Measurements from ENCODE around the gene GTSE1.

The GTSE1 gene

GRCh38 chr22:46286006-46286405 is 10.7 kb upstream of the GTSE1 start:
- DNase-seq (ENCODE audit: insufficient read length, low spot score), result no peak
- FAIRE-seq, result no peak
- no peak for TF ChIP-seq POLR2A (IDR thresholded peaks at IDR 0.05; ENCODE audit: low read depth, low read length)
- TF ChIP-seq SPI1 (IDR thresholded peaks at IDR 0.05; ENCODE audit: low read depth, low read length), result no peak
- no peak for TF ChIP-seq POLR2AphosphoS5 (IDR thresholded peaks at IDR 0.05; ENCODE audit: low read depth, low read length)
- no peak for TF ChIP-seq POU2F2 (IDR thresholded peaks at IDR 0.05; ENCODE audit: low read depth, low read length)
- no peak for TF ChIP-seq TAF1 (IDR thresholded peaks at IDR 0.05; ENCODE audit: low read depth, low read length)
- no peak for TF ChIP-seq PAX5 (IDR thresholded peaks at IDR 0.05; ENCODE audit: insufficient read depth, low read length, severe bottlenecking)

- peak; percentile 61 for FAIRE-seq
Observed at GRCh38 chr22:46286941-46287872, 9.5 kb upstream of the GTSE1 start.

GRCh38 chr22:46287873-46288751 is 8.6 kb upstream of the GTSE1 start:
- DNase-seq (ENCODE audit: insufficient read length, low spot score) (peak; percentile 94), FAIRE-seq (peak; percentile 95)
- TF ChIP-seq POU2F2 (IDR thresholded peaks at IDR 0.05; ENCODE audit: low read depth, low read length) (peak; percentile 51; the same call in 1 of the 2 replicates), POLR2A (IDR thresholded peaks at IDR 0.05; ENCODE audit: low read depth, low read length) (peak; percentile 93), TAF1 (IDR thresholded peaks at IDR 0.05; ENCODE audit: low read depth, low read length) (peak; percentile 69), PAX5 (IDR thresholded peaks at IDR 0.05; ENCODE audit: insufficient read depth, low read length, severe bottlenecking) (peak; percentile 34), SPI1 (IDR thresholded peaks at IDR 0.05; ENCODE audit: low read depth, low read length) (no peak), POLR2AphosphoS5 (IDR thresholded peaks at IDR 0.05; ENCODE audit: low read depth, low read length) (peak; percentile 94)

More at GRCh38 chr22:46286941-46287872, 9.5 kb upstream of the GTSE1 start:
- no peak for DNase-seq (ENCODE audit: insufficient read length, low spot score)
- no peak for TF ChIP-seq POLR2AphosphoS5 (IDR thresholded peaks at IDR 0.05; ENCODE audit: low read depth, low read length)
- TF ChIP-seq POLR2A (IDR thresholded peaks at IDR 0.05; ENCODE audit: low read depth, low read length), result no peak
- TF ChIP-seq SPI1 (IDR thresholded peaks at IDR 0.05; ENCODE audit: low read depth, low read length), result no peak
- TF ChIP-seq TAF1 (IDR thresholded peaks at IDR 0.05; ENCODE audit: low read depth, low read length), result no peak
- TF ChIP-seq POU2F2 (IDR thresholded peaks at IDR 0.05; ENCODE audit: low read depth, low read length), result no peak
- no peak for TF ChIP-seq PAX5 (IDR thresholded peaks at IDR 0.05; ENCODE audit: insufficient read depth, low read length, severe bottlenecking)

GRCh38 chr22:46288846-46289243 is 7.8 kb upstream of the GTSE1 start:
- no peak for FAIRE-seq
- no peak for DNase-seq (ENCODE audit: insufficient read length, low spot score)
- TF ChIP-seq TAF1 (IDR thresholded peaks at IDR 0.05; ENCODE audit: low read depth, low read length) (no peak), POLR2A (IDR thresholded peaks at IDR 0.05; ENCODE audit: low read depth, low read length) (no peak), POU2F2 (IDR thresholded peaks at IDR 0.05; ENCODE audit: low read depth, low read length) (no peak), SPI1 (IDR thresholded peaks at IDR 0.05; ENCODE audit: low read depth, low read length) (no peak), PAX5 (IDR thresholded peaks at IDR 0.05; ENCODE audit: insufficient read depth, low read length, severe bottlenecking) (no peak), POLR2AphosphoS5 (IDR thresholded peaks at IDR 0.05; ENCODE audit: low read depth, low read length) (no peak)

GRCh38 chr22:46289244-46289891 is 7.3 kb upstream of the GTSE1 start:
- no peak for FAIRE-seq
- no peak for TF ChIP-seq POLR2AphosphoS5 (IDR thresholded peaks at IDR 0.05; ENCODE audit: low read depth, low read length)
- no peak for TF ChIP-seq TAF1 (IDR thresholded peaks at IDR 0.05; ENCODE audit: low read depth, low read length)
- TF ChIP-seq POLR2A (IDR thresholded peaks at IDR 0.05; ENCODE audit: low read depth, low read length), result no peak
- TF ChIP-seq SPI1 (IDR thresholded peaks at IDR 0.05; ENCODE audit: low read depth, low read length), result no peak
- TF ChIP-seq PAX5 (IDR thresholded peaks at IDR 0.05; ENCODE audit: insufficient read depth, low read length, severe bottlenecking), result no peak
- TF ChIP-seq POU2F2 (IDR thresholded peaks at IDR 0.05; ENCODE audit: low read depth, low read length), result no peak
- no peak for DNase-seq (ENCODE audit: insufficient read length, low spot score)

GRCh38 chr22:46290121-46290842 is 6.4 kb upstream of the GTSE1 start:
- FAIRE-seq, result no peak
- no peak for DNase-seq (ENCODE audit: insufficient read length, low spot score)
- TF ChIP-seq POU2F2 (IDR thresholded peaks at IDR 0.05; ENCODE audit: low read depth, low read length) (no peak), SPI1 (IDR thresholded peaks at IDR 0.05; ENCODE audit: low read depth, low read length) (no peak), POLR2AphosphoS5 (IDR thresholded peaks at IDR 0.05; ENCODE audit: low read depth, low read length) (no peak)

- DNase-seq (ENCODE audit: insufficient read length, low spot score) (no peak), FAIRE-seq (no peak)
- TF ChIP-seq SPI1 (IDR thresholded peaks at IDR 0.05; ENCODE audit: low read depth, low read length) (no peak), POU2F2 (IDR thresholded peaks at IDR 0.05; ENCODE audit: low read depth, low read length) (no peak), PAX5 (IDR thresholded peaks at IDR 0.05; ENCODE audit: insufficient read depth, low read length, severe bottlenecking) (no peak), TAF1 (IDR thresholded peaks at IDR 0.05; ENCODE audit: low read depth, low read length) (no peak), POLR2A (IDR thresholded peaks at IDR 0.05; ENCODE audit: low read depth, low read length) (no peak), POLR2AphosphoS5 (IDR thresholded peaks at IDR 0.05; ENCODE audit: low read depth, low read length) (no peak)
Observed at GRCh38 chr22:46290843-46291785, 5.6 kb upstream of the GTSE1 start.
